Thoracic aorta (tissue), 2 donors: Measurements from ENCODE around the gene CCNI2. TPM values are rescaled to one million over a fixed set of nuclear protein-coding genes. Genes with fewer than 3 reads are reported as not detected.

Source experiments
- ATAC-seq: fragments of 150-250 bp; one replicate; pipeline ENCODE4 v1.8.0; 2017; ENCODE audit warnings: low read depth; ENCODE audit not compliant: insufficient number of reproducible peaks, low FRiP score
- DNase-seq: peaks from one replicate; pipeline ENCODE4 v3.0.0-alpha.2; 2020; ENCODE audit warnings: low spot score
- H3K27ac ChIP-seq, 2 donors: fragments of 200-600 bp; sonication (generic); 1 replicate in 1 of 2; 2 replicates in 1 of 2; pipeline ENCODE4 v1.5.1; 2016; ENCODE audit warnings: mild to moderate bottlenecking in 2 of 2, moderate library complexity in 2 of 2
- H3K27me3 ChIP-seq: fragments of 200-600 bp; sonication (generic); replicated peaks from 2 replicates; pipeline ENCODE4 v1.6.0; 2016; ENCODE audit warnings: mild to moderate bottlenecking; ENCODE audit not compliant: insufficient read depth
- H3K36me3 ChIP-seq: fragments of 200-600 bp; sonication (generic); one replicate; pipeline ENCODE4 v1.5.1; 2016
- H3K4me1 ChIP-seq, 2 donors: fragments of 200-600 bp; sonication (generic); 1 replicate in 1 of 2; 2 replicates in 1 of 2; pipeline versions ENCODE4 v1.5.1 to v1.6.0; 2016; ENCODE audit warnings: low read depth in 2 of 2, mild to moderate bottlenecking in 1 of 2; ENCODE audit not compliant: control insufficient read depth in 1 of 2
- H3K4me3 ChIP-seq: fragments of 200-600 bp; sonication (generic); 2 replicates; pipeline ENCODE4 v1.5.1; 2016; ENCODE audit warnings: mild to moderate bottlenecking
- H3K9me3 ChIP-seq: fragments of 200-600 bp; sonication (generic); 2 replicates; pipeline ENCODE4 v1.5.1; 2016
- CTCF ChIP-seq: fragments of 200-600 bp; sonication (generic); IDR thresholded peaks from one replicate; pipeline ENCODE4 v1.5.1; 2019; ENCODE audit warnings: antibody characterized with exemption
- total RNA-seq, 2 donors: library from RNA; depleted of rRNA; stranded (reverse); fragments of >200 nt; gene quantifications; one replicate each; pipeline versions ENCODE4 v1.1.0 to v1.2.3, GENCODE V29; 2016

Gene CCNI2
- total RNA-seq, 2 donors from 2014 or later = not detected

DNA sequence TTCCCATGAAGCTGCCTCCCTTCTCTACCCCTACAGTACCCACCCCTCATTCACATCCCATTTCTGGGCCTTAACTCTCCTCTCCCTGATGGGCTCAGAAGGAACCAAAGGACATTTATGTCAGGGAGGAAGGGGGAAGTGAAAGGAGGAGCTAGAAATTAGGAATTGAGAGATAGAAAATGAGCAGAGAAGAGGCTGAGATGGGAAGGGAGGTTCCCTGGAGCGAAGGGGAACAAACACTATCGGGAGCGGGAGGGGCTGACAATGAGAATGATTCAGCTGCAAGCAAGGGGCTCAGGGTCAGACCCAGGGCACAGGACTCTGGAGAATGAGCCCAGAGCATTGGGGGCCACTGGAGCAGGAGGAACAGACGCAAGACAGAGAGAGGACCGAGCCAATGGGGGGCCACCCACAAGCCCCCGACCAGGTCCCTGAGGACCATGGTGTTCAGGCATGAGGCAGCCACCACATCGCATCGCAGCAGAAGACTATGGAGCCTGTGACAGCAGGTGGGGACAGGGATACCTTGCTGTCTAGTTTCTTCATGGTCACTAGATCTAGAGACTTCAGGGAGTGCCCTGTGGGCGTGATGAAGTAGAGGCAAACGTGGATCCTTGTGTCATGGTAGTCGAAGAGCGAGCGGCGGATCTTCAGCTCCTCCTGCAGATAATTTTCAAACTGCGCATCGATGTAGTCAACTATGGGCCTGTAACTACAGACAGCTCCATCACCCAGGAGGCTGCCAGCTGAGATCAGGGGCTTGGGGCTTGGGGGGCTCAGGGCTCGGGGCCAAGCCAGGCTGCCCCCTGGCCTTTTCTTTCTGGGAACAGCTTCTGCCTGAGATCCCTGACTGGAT is 16.2 kb downstream of the CCNI2 start:
- H3K4me3 ChIP-seq = no peak overlapping the region
- H3K4me1 ChIP-seq = peaks cover 12 to 27% of the 10 kb centered on the region in 2 donors
- no peaks in the 10 kb centered on the region for H3K27me3 ChIP-seq
- TF ChIP-seq CTCF = no peak
- ATAC-seq (no peak), DNase-seq (no peak)
- H3K9me3 ChIP-seq = no peaks in the 10 kb centered on the region
- peaks cover 49% of the 10 kb centered on the region for H3K36me3 ChIP-seq
- no peak overlapping the region for H3K27ac ChIP-seq

GRCh38 chr5:132764051-132764450 is 16.8 kb downstream of the CCNI2 start:
- Histone ChIP-seq H3K36me3 (peaks cover 44% of the 10 kb centered on the region), H3K4me3 (no peak overlapping the region), H3K27ac (no peak overlapping the region), H3K27me3 (no peaks in the 10 kb centered on the region), H3K9me3 (no peaks in the 10 kb centered on the region), H3K4me1 (peaks cover 14 to 34% of the 10 kb centered on the region in 2 donors)
- DNase-seq (no peak), ATAC-seq (no peak)
- TF ChIP-seq CTCF = no peak

GRCh38 chr5:132764671-132765238 is 17.5 kb downstream of the CCNI2 start:
- peaks cover 40% of the 10 kb centered on the region for H3K36me3 ChIP-seq
- no peak overlapping the region for H3K4me3 ChIP-seq
- ATAC-seq (no peak), DNase-seq (no peak)
- no peaks in the 10 kb centered on the region for H3K9me3 ChIP-seq
- no peak overlapping the region for H3K27ac ChIP-seq
- TF ChIP-seq CTCF = no peak
- no peaks in the 10 kb centered on the region for H3K27me3 ChIP-seq
- peaks cover 14 to 41% of the 10 kb centered on the region in 2 donors for H3K4me1 ChIP-seq

GRCh38 chr5:132765311-132766019 is 18.2 kb downstream of the CCNI2 start:
- H3K4me3 ChIP-seq = no peak overlapping the region
- ATAC-seq = no peak
- no peak for DNase-seq
- no peaks in the 10 kb centered on the region for H3K9me3 ChIP-seq
- peak overlapping the region in 1 of 2 donors; percentile 54 for H3K27ac ChIP-seq
- peaks cover 35% of the 10 kb centered on the region for H3K36me3 ChIP-seq
- no peak for TF ChIP-seq CTCF
- no peaks in the 10 kb centered on the region for H3K27me3 ChIP-seq
- peaks cover 18 to 45% of the 10 kb centered on the region in 2 donors for H3K4me1 ChIP-seq
